Endothelial cell (in vitro differentiated cells): ENCODE results near the gene TRHDE. TPM values are rescaled to one million over a fixed set of nuclear protein-coding genes. Genes with fewer than 3 reads are reported as not detected.

ENCODE experiments used
- DNase-seq: peaks from one replicate; pipeline ENCODE4 v3.0.0; 2021; ENCODE audit warnings: low spot score
- H3K27ac Mint-ChIP-seq: one replicate; pipeline ENCODE4 v1.8.0; 2021; ENCODE audit warnings: mixed read lengths, inconsistent platforms; ENCODE audit not compliant: unreplicated experiment
- H3K27me3 Mint-ChIP-seq: one replicate; pipeline ENCODE4 v1.8.0; 2021; ENCODE audit warnings: mild to moderate bottlenecking, moderate library complexity, mixed read lengths, inconsistent platforms; ENCODE audit not compliant: unreplicated experiment
- H3K36me3 Mint-ChIP-seq: one replicate; pipeline ENCODE4 v1.8.0; 2021; ENCODE audit warnings: mild to moderate bottlenecking, low read depth, mixed read lengths, inconsistent platforms; ENCODE audit not compliant: unreplicated experiment
- H3K4me1 Mint-ChIP-seq: one replicate; pipeline ENCODE4 v1.8.0; 2021; ENCODE audit warnings: mild to moderate bottlenecking, mixed read lengths, inconsistent platforms; ENCODE audit not compliant: unreplicated experiment
- H3K4me3 Mint-ChIP-seq: one replicate; pipeline ENCODE4 v1.8.0; 2021; ENCODE audit warnings: mild to moderate bottlenecking, mixed read lengths, inconsistent platforms; ENCODE audit not compliant: unreplicated experiment
- H3K9me3 Mint-ChIP-seq: one replicate; pipeline ENCODE4 v1.8.0; 2021; ENCODE audit warnings: mixed read lengths, inconsistent platforms; ENCODE audit not compliant: unreplicated experiment
- CTCF ChIP-seq: fragments of 200-600 bp; sonication (generic); IDR thresholded peaks from one replicate; pipeline ENCODE4 v1.5.0; 2021; ENCODE audit warnings: antibody characterized with exemption; ENCODE audit not compliant: unreplicated experiment
- total RNA-seq: library from RNA; stranded (reverse); fragmentation: NEBNext Ultra II Directional; extraction: Animal tissue kit (Norgen Biotek cat#: 25700); gene quantifications from one replicate; pipeline ENCODE4 v1.2.1, GENCODE V29; 2021; ENCODE audit not compliant: unreplicated experiment

Gene TRHDE
- total RNA-seq, 1 donor from 2014 or later = 0.54 TPM

- no peak for TF ChIP-seq CTCF
- H3K36me3 Mint-ChIP-seq = no peaks in the 10 kb centered on the region
- no peak for DNase-seq
- H3K27ac Mint-ChIP-seq = no peak overlapping the region
- H3K4me3 Mint-ChIP-seq = no peak overlapping the region
- no peaks in the 10 kb centered on the region for H3K9me3 Mint-ChIP-seq
- H3K4me1 Mint-ChIP-seq = peaks cover 16% of the 10 kb centered on the region
- peaks cover 1% of the 10 kb centered on the region for H3K27me3 Mint-ChIP-seq
These were observed 407.1 kb downstream of the TRHDE start for GRCh38 chr12:72679147-72679757.

- H3K4me1 Mint-ChIP-seq = peaks cover 16% of the 10 kb centered on the region
- no peaks in the 10 kb centered on the region for H3K9me3 Mint-ChIP-seq
- no peaks in the 10 kb centered on the region for H3K36me3 Mint-ChIP-seq
- no peak for TF ChIP-seq CTCF
- peaks cover 1% of the 10 kb centered on the region for H3K27me3 Mint-ChIP-seq
- H3K27ac Mint-ChIP-seq = no peak overlapping the region
- no peak for DNase-seq
- H3K4me3 Mint-ChIP-seq = no peak overlapping the region
These were observed 408.9 kb downstream of the TRHDE start for GRCh38 chr12:72681028-72681427.

GRCh38 chr12:72684491-72684890 lies 412.3 kb downstream of the TRHDE start:
- TF ChIP-seq CTCF = no peak
- Mint-ChIP-seq H3K27ac (no peak overlapping the region), H3K4me1 (no peaks in the 10 kb centered on the region), H3K4me3 (no peak overlapping the region), H3K36me3 (no peaks in the 10 kb centered on the region), H3K9me3 (no peaks in the 10 kb centered on the region), H3K27me3 (no peaks in the 10 kb centered on the region)
- DNase-seq = no peak

- Mint-ChIP-seq H3K36me3 (no peaks in the 10 kb centered on the region), H3K27me3 (peaks cover 2% of the 10 kb centered on the region), H3K27ac (no peak overlapping the region), H3K9me3 (no peaks in the 10 kb centered on the region), H3K4me1 (no peaks in the 10 kb centered on the region), H3K4me3 (no peak overlapping the region)
- DNase-seq = no peak
- TF ChIP-seq CTCF = no peak
These were observed 420.2 kb downstream of the TRHDE start for GRCh38 chr12:72692338-72692737.

GRCh38 chr12:72694193-72694592 lies 422.0 kb downstream of the TRHDE start:
- DNase-seq = no peak
- H3K4me1 Mint-ChIP-seq = no peaks in the 10 kb centered on the region
- no peak for TF ChIP-seq CTCF
- H3K9me3 Mint-ChIP-seq = no peaks in the 10 kb centered on the region
- H3K4me3 Mint-ChIP-seq = no peak overlapping the region
- H3K27ac Mint-ChIP-seq = no peak overlapping the region
- no peaks in the 10 kb centered on the region for H3K36me3 Mint-ChIP-seq
- peaks cover 2% of the 10 kb centered on the region for H3K27me3 Mint-ChIP-seq
